Measurements from ENCODE around the gene CES3.

The CES3 gene, protein sequence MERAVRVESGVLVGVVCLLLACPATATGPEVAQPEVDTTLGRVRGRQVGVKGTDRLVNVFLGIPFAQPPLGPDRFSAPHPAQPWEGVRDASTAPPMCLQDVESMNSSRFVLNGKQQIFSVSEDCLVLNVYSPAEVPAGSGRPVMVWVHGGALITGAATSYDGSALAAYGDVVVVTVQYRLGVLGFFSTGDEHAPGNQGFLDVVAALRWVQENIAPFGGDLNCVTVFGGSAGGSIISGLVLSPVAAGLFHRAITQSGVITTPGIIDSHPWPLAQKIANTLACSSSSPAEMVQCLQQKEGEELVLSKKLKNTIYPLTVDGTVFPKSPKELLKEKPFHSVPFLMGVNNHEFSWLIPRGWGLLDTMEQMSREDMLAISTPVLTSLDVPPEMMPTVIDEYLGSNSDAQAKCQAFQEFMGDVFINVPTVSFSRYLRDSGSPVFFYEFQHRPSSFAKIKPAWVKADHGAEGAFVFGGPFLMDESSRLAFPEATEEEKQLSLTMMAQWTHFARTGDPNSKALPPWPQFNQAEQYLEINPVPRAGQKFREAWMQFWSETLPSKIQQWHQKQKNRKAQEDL

DNA sequence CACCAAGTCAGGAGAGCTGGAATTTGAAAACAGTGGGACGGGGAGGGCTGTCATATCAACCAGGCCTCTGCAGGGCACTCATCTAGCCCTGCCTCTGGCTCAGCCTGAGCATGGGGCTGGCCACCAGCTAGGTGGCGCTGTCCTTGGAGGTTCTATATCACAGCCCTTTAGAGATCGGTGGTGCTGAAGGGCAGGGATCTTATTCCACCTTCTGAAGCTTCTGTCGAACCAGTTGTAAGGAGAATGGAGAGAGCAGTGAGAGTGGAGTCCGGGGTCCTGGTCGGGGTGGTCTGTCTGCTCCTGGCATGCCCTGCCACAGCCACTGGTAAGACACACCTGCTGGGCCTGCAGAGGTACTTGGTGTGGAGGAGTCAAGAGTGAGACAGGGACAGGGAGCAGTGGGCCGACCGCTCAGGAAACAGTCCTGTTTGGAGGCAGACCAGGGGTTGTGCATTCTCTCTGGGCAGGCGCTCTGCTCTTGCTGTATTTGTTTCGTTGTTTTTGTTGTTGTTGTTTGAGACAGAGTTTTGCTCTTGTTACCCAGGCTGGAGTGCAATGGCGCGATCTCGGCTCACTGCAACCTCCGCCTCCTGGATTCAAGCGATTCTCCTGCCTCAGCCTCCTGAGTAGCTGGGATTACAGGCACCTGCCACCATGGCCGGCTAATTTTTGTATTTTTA lies at the start of gene CES3:
Gene CES3, plus strand, starts transcription at position 202 of the 680 bp plus-strand sequence. Its CDS starts 42 bp downstream, at position 244.
- in situ Hi-C loops (cut with HindIII; ENCODE audit: low sequenced_read_pairs) = no loop called here

DNA sequence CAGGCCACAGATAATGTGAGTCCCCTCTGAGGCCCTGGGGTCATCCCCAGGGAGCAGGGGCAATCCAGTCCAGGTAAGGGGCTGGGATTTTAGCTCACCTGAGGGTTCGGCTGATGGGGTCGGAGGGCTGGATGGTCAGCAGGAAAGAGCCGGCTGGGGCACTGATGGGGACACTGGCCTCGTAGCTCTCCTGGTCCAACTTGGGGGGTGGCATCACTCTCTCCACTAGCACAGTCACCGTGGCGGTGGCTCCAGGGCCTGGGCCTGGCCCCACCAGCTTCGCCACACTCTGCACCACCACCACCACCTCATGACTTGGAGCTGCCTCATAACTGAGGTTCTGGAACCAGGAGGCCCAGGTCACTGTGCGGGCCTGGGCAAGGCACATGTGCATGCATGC lies 49.3 kb upstream of the CES3 start:
- in situ Hi-C loops (cut with HindIII; ENCODE audit: low sequenced_read_pairs) = no loop called here

DNA sequence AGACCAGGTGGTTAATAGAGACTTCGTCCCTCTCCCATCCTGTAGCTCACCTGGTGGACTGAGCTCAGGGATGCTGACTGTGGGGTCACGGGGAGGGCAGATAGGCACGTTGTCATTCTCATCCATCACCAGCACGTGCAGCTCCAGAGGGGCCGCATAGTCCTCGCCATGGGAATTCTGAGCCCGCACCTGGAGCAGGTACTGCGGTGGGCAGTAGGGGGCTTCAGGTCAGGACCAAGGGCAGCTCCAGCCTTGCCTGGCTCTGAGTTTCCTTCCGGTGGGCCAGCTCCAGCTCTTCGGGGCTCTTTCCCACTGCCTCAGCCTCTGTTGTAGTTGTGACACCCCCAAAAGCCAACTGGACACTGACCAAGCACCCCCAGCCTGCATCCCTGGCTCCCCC lies 48.0 kb upstream of the CES3 start:
- in situ Hi-C loops (cut with HindIII; ENCODE audit: low sequenced_read_pairs) = no loop called here

DNA sequence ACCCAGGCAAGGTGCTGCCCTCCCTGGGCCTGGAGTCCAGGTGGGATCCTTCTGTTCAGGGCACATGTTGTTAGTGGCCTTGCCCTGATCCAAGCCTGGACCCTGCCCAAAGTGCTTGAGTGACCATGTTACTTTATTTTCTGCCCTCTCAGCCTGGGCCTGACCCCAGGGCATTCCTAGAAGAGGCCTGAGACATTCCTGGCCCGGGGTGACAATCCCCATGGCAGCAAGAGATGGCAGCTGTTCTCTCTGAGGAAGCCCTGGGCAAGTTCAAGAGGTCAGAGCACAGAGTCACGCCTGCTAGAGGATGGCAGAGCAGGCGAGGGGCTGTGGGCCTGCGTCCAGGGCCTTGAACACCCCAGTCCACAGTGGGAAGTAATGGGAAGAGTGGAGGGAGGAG lies 47.4 kb upstream of the CES3 start:
- in situ Hi-C loops (cut with HindIII; ENCODE audit: low sequenced_read_pairs) = no loop called here

DNA sequence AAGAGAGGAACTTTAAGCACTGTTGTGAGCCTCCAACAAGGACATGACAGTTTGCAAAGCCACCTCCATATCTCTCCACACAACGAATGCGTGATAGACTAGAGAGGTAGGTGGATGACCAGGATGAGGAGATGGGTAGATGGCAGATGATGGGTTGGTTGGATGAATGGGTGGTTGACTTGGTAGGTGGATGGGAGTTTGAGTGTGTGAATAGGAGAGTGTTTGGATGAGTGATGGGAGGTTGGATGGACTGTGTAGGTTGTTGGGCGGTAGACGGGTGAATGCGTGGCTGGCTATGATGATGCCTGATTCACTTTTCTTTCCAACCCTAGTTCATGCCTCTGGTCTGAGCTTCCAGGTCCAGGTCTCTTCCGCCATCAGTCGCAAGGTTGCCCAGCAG lies 46.5 kb upstream of the CES3 start:
- in situ Hi-C loops (cut with HindIII; ENCODE audit: low sequenced_read_pairs) = no loop called here

DNA sequence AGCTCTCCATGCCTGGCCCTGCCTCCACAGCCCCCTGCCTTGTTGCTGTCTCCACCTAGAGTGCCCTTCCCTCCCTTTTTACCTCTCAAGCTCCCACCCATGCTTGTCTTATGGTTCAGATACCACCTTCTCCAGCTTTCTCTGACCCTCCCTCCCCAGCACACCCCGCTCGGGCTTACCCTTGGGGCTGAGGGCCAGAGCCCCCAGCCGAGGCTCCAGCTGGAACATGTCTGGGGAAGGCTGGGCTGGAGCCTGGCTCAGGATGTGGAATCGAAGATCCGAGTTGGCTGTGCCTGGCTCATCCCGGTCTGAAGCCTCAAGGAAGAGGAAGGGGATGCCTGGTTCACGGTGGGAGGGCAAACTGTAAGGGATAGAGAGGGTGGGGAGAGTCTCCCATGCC lies 46.0 kb upstream of the CES3 start:
- in situ Hi-C loops (cut with HindIII; ENCODE audit: low sequenced_read_pairs) = no loop called here

DNA sequence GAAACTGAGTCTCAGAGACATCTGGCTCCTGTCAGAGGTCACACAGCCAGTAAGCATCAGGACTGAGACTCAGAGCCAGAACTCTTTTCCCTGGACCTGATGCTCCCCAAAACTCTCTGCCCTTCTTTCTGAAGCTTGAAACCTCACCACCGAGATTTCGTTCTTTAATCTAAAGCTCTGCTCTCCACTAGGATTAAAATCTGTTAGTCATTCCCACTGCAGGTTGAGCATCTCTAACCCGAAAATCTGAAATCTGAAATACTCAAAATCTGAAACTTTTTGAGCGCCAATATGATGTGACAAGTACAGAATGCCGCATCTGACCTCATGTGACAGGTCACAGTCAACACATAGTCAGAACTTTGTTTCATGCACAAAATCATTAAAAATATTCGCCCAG lies 44.5 kb upstream of the CES3 start:
- in situ Hi-C loops (cut with HindIII; ENCODE audit: low sequenced_read_pairs) = no loop called here

DNA sequence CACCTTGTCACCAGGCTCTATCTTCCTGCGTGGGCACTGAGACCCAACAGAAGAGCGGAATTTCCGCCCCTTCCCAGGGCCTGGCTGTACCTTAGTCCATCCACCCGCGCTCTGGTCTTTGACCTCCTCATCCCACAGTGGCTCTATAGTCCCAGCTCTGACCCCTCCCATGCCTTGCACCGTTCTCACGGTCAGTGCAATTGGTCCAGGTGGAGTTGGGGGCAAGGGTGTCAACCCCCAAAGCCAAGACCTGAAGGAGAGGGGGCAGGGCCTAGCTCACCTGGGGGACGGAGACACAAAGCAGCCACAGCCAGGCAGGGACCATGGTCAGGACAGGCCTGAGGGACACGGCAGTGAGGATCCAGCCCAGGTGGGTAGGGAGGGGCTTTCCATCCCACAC lies 43.3 kb upstream of the CES3 start:
- in situ Hi-C loops (cut with HindIII; ENCODE audit: low sequenced_read_pairs) = no loop called here

DNA sequence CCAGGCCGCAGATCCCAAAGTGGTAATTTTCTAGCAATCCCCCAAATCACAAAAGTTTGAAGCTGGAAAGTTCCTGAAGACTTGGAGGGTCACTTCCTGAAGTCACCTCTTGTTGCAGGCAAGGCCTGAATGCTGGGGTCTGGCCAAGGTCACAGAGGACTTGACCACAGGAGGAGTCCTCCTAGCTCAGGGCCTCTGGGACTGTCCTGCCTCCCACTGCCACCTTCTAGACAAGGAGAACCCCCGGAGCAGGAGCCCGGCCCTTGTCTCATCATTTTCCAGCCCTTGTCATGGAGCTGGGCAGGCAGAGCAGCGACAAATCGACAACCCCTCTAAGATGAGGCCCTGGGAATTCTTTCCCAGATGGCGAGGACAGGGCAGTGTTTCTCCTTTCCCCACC lies 42.7 kb upstream of the CES3 start:
- in situ Hi-C loops (cut with HindIII; ENCODE audit: low sequenced_read_pairs) = no loop called here

DNA sequence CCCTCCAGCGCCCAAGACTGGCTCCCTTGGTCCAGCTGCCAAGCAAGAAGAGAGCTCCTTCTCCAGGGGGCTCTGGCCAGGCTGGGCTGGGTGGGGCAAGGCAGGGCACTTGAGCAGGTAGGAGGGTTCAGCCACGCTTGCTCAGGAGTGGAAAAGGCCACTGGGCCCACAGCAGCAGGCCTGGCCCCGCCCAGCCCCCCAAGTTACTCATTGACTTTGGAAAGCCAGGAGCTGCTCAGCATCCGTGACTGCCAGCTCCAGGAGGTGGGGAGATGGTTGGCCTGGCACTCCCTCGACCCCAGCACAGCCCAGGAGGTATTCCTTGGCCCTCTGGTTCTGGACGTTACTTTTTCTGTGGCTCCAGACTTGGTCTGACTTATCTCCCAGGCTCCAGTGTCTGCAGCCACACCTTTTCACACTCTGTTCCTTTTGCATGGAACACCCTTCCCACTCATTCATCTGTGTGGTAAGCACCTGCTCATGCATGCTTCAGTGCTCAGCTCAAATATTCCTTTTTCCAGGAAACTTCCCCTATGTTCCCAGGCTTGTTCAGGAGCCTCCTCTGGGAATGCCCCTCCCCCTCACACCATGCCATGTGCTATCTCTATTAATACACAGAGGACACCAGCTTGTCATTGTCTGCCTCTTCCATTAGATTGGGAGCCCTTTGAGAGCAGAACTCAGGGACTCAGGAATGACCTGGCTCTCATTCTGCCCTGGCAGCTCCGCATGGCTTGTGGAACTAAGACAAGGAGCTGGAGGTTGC lies 42.1 kb upstream of the CES3 start, which contains the start of gene CDH16:
Gene CDH16, minus strand, starts transcription at position 83 of the 766 bp plus-strand sequence. CDS start 820 bp downstream, outside the sequence.
- in situ Hi-C loops (cut with HindIII; ENCODE audit: low sequenced_read_pairs) = no loop called here

DNA sequence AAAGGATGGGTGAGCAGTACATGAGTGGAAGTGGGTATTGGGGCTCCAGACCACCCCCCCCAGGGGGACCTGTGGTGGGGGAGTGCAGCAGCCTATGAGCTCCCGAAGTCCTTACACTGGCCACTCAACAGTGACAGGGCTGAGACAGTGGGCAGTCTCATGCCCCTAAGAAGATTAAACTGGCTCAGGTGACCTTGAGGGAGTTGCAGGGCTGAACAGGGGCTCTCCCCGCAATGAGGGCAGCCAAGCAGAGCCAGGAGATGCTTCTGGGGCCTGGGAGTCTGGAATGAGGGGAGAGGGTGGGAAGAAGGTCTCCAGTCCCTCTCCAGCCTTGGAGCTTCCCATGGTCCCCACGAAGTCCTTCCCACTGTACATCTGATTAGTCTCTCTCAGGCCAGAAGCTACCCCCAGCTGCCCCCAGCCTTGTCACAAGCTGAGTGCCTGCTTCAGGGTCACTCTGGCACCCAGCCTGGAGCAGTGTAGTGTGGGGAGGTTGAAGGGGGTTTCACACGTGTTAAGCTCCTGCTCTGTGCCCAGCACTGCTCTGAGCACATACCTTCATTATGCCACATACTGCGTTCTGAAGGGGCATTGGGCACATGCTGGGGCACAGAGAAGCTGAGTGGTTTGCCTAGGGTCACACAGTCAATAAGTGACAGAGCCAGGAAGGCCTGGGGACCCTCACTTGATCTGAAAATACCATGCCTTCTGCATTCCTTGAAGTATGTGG lies 41.3 kb upstream of the CES3 start:
- in situ Hi-C loops (cut with HindIII; ENCODE audit: low sequenced_read_pairs) = no loop called here

DNA sequence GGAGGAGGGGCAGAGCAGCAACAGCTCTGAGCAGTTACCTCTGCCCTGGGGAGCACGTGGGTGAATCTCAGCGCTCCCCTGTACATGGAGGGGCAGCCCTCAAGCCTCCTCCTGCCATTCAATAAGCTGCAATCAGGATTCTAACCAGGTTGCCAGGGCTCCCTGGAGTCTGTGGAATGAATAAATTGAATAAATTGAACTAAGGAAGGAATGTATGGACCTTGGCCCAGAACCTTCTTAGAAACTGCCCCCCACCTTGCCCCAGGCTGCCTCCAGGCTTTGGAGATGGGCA lies 40.8 kb upstream of the CES3 start:
- in situ Hi-C loops (cut with HindIII; ENCODE audit: low sequenced_read_pairs) = no loop called here

DNA sequence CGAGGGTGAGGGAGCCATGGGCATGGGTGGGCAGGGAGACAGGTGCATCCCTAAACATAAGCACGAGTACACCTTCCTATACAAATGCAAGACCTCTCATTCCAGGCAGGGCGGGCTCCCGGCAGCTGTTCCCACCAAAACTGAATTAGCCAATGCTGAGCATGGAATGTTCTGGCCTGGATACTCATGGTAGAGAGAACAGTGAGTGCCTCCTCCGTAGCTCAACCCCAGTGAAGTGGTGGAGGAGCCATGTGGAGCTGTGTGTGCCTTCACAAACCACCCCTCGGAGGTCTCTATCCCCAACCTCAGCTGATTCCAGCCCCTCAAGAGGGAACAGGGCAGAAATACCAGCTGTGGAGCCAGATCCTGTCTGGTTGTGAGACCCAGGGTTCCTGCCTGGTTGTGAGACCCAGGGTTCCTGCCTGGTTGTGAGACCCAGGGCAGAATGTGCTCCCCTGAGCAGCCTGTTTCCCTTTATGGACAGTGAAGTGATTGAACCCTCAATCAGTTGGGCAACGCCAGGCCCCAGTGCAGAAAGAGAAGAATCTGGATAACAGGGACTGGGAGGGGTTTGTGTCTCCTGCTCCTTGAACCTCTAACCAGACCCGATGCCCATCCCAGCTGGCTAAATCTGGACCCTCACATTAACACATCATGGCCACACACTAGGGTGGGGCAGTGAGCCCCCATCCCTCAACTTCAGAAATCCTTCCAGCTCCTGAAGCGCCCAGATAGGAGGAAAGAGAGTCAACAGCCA lies 40.0 kb upstream of the CES3 start:
- in situ Hi-C loops (cut with HindIII; ENCODE audit: low sequenced_read_pairs) = no loop called here

DNA sequence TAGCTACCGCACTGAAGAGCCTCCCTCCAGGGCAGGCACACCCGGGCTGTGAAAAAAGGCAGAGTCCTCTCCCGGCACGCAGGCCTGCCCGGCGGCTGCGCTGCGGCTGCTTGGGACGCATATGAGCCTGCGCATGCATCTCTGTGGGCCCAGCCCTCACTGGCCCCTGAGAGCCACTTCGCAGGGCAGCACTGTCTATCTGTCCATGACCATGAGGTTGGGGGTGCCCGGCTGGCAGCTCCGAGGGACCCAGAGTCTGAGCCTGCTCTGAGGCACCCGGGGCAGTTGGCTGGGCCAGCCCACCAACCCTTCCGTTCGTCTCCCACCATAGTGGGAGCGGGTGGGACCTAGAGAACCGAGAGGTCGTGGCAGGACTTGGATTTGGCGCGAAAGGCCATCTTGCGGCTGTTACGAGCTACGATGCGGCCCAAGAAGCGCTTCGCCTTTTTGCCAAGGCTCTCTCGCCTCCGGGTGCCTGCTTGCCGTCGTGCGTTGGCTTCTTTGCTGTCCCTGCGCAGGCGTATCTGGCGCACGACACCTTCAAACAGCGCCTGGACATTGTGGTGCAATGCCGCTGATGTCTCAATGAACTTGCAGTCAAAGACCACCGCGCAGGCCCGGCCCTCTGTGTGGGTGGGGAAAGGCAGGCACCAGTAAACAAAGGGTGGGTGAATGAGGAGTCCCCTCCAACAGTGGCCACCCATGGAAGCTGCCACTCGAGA lies 39.2 kb upstream of the CES3 start:
- in situ Hi-C loops (cut with HindIII; ENCODE audit: low sequenced_read_pairs) = no loop called here

DNA sequence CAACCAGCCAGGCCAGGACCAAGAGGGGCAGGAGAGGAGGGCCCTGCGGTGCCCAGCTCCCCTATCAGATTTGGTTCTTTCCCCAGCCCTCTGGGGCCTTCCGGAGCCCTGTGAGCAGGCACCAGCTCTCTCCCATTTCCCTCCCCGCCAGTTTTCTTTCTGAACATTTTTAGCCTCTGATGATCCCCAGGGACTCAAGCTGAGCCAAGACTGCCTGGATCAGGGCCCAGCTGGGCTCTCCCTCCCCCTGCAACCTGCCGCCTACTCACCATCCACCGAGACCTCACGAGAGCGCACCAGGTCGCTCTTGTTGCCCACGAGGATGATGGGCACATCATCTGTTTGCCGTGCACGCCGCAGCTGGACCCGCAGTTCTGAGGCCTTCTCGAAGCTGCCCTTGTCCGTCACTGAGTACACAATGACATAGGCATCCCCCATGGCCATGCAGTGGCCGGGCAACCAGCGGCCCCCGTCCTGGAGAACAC lies 37.8 kb upstream of the CES3 start:
- in situ Hi-C loops (cut with HindIII; ENCODE audit: low sequenced_read_pairs) = no loop called here

DNA sequence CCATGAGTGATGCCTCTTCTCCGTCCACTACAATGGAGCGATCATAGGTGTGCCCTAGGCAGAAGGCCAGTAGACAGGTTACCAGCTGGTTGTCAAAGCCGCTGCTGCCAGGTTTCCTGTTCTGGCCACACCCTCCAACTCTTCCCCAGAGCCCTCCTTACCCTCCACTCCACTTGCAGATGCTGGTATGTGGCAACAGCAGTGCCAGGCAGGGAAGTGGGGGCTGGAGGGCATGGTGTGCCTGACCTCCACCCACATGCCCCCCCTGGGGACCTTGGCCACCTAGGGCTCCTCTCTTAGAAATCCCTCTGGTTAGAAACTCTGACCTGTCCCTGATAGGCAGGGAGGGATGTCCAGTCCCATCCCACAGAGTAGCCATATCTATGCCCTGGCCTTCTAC lies 37.2 kb upstream of the CES3 start:
- in situ Hi-C loops (cut with HindIII; ENCODE audit: low sequenced_read_pairs) = no loop called here

DNA sequence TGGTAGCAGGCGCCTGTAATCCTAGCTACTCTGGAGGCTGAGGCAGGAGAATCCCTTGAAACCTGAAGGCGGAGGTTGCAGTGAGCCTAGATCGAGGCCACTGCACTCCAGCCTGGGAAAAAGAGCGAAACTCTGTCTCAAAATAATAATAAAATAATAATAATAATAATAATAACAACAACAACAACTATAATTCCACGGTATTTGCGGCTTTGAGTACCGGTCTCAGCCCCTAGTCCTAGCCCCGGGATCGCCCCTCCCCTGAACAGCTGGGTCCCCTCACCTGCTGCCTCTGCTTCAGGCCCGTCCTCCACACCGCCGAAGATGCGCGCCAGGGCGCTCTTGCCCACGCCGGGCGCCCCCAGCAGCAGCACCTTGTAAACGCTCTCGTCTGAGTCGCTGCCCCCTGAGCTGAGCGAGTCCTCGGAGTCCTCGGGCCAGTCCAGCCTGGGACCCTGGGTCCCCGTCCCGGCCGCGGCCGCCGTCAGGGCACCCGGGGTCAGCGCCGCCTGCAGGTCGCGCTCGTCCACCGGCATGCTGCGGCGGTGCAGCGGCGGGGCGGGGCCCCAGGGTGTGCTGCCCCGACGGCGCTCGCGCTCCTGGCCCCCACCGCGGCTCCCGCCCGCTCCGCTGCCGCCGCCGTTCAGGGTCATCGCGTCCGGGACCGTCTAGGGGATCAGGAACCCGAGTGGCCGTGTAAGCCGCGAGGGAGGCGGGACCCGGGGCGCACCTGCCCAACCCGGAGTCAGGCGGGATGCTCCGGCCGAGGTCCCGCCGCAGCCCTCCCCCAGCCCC lies 36.3 kb upstream of the CES3 start:
- in situ Hi-C loops (cut with HindIII; ENCODE audit: low sequenced_read_pairs) = no loop called here

DNA sequence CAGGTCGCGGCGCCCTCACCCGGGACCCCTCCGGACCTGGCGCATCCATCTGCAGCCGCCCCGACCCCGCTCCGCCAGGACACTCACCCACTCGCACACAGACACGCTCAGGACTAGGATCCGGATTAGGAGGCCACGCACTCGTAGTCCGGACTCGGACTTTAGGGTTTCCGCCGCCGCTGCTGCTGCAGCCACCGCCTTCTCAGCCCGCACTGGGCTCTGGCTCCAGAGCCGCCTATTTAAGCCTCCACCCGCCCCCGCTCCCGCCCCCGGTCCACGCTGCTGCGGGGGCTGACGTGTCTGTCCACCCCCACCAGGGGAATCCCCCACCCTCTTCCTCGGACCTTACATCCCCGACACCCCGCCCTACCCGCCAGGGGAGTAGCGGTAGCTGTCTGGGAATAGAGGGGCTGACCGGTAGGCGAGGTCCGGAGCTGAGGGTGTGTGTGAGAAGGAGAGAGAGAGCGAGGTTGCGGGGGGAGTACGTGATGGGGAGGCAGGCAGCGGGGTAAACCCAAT lies 35.7 kb upstream of the CES3 start, which contains the start of gene RRAD:
Gene RRAD, minus strand, starts transcription at position 214 of the 519 bp plus-strand sequence. CDS start 356 bp downstream, outside the sequence.
- in situ Hi-C loops (cut with HindIII; ENCODE audit: low sequenced_read_pairs) = no loop called here
